T-helper 9 cell (primary cell): ENCODE results near the gene RIGI.
"Not testable (repeated sequence)": the region's sequence is repeated elsewhere in the genome, so short reads cannot be mapped to it uniquely, and the experiment has no call there.

Source experiments
- DNase-seq: peaks from one replicate; pipeline ENCODE4 v3.0.0-alpha.2; 2020

RIGI gene

GRCh38 chr9:32525709-32526030 lies 326 bp downstream of the RIGI start:
- DNase-seq: no peak

GRCh38 chr9:32524892-32525708 lies 896 bp downstream of the RIGI start:
- no peak for DNase-seq

- DNase-seq: not testable (repeated sequence)
These were observed 1.5 kb downstream of the RIGI start for GRCh38 chr9:32524558-32524891.

- no peak for DNase-seq
These were observed 2.1 kb downstream of the RIGI start for GRCh38 chr9:32523910-32524309.

GRCh38 chr9:32518276-32518675 lies 7.7 kb downstream of the RIGI start:
- no peak for DNase-seq

- DNase-seq: no peak
These were observed 9.8 kb downstream of the RIGI start for GRCh38 chr9:32516241-32516640.

GRCh38 chr9:32508728-32509127 lies 17.3 kb downstream of the RIGI start:
- DNase-seq: no peak

GRCh38 chr9:32503008-32503407 lies 23.0 kb downstream of the RIGI start:
- DNase-seq: no peak

- no peak for DNase-seq
These were observed 23.5 kb downstream of the RIGI start for GRCh38 chr9:32502464-32502863.

- no peak for DNase-seq
These were observed 24.1 kb downstream of the RIGI start for GRCh38 chr9:32501868-32502267.

- no peak for DNase-seq
These were observed 25.2 kb downstream of the RIGI start for GRCh38 chr9:32500768-32501167.

- no peak for DNase-seq
These were observed 28.1 kb downstream of the RIGI start for GRCh38 chr9:32497921-32498320.

- no peak for DNase-seq
These were observed 35.4 kb downstream of the RIGI start for GRCh38 chr9:32490601-32491000.

- DNase-seq: no peak
These were observed 38.0 kb downstream of the RIGI start for GRCh38 chr9:32487981-32488380.

GRCh38 chr9:32486839-32487562 lies 39.0 kb downstream of the RIGI start:
- DNase-seq: no peak

GRCh38 chr9:32483343-32483742 lies 42.7 kb downstream of the RIGI start:
- DNase-seq: no peak
